Progenitor cell of endocrine pancreas (in vitro differentiated cells): ENCODE data around the gene CHRNA4. TPM values are rescaled to one million over a fixed set of nuclear protein-coding genes. Genes with fewer than 3 reads are reported as not detected.

ENCODE experiments used
- DNase-seq: peaks from one replicate; pipeline ENCODE4 v3.0.0; 2021; ENCODE audit warnings: low spot score; ENCODE audit not compliant: unreplicated experiment
- H3K27ac Mint-ChIP-seq: 2 replicates; pipeline ENCODE4 v1.8.0; 2021; ENCODE audit warnings: mild to moderate bottlenecking, moderate library complexity, mixed read lengths
- H3K27me3 Mint-ChIP-seq: 2 replicates; pipeline ENCODE4 v1.8.0; 2021; ENCODE audit warnings: mixed read lengths
- H3K36me3 Mint-ChIP-seq: 2 replicates; pipeline ENCODE4 v1.8.0; 2022; ENCODE audit warnings: mixed read lengths; ENCODE audit not compliant: insufficient read depth
- H3K4me1 Mint-ChIP-seq: 2 replicates; pipeline ENCODE4 v1.8.0; 2021; ENCODE audit warnings: low read depth, mixed read lengths
- H3K4me3 Mint-ChIP-seq: 2 replicates; pipeline ENCODE4 v1.8.0; 2021; ENCODE audit warnings: low read depth, mild to moderate bottlenecking, moderate library complexity, mixed read lengths
- H3K9me3 Mint-ChIP-seq: 2 replicates; pipeline ENCODE4 v1.8.0; 2021; ENCODE audit warnings: low read depth, mixed read lengths
- total RNA-seq: library from RNA; stranded (reverse); gene quantifications from 2 replicates; pipeline ENCODE4 v1.2.1, GENCODE V29; 2021
- TF ChIP-seq, protein P1 (sequence below): fragments of 200-600 bp; sonication (generic); IDR thresholded peaks from one replicate; pipeline ENCODE4 v1.5.0; 2021; ENCODE audit warnings: antibody characterized with exemption, mild to moderate bottlenecking; ENCODE audit not compliant: unreplicated experiment

The CHRNA4 gene
- total RNA-seq, 1 donor from 2014 or later: 0.43 TPM

DNA sequence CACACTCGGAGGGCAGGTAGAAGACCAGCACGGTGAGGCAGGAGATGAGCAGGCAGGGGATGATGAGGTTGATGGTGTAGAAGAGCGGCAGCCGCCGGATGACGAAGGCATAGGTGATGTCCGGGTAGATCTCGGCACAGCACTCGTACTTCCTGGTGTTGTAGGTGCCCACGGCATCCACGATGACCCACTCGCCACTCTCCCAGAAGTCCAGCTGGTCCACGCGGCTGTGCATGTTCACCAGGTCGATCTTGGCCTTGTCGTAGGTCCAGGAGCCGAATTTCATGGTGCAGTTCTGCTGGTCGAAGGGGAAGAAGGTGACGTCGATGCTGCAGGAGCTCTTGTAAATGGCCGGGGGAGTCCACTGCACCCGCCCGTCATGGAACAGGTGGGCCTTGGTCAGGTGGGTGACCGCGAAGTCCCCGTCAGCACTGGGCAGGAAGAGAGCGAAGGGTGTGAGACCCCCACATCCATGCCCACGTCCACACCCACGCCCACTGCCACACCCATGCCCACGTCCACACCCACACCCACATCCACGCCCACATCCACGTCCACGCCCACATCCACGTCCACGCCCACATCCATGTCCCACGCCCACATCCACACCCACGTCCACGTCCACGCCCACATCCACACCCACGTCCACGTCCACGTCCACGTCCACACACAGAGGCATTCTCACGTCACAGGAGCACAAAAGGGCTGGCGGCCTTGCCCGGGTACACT is 10.4 kb downstream of the CHRNA4 start:
- Mint-ChIP-seq H3K9me3 (no peaks in the 10 kb centered on the region), H3K36me3 (no peaks in the 10 kb centered on the region), H3K4me3 (no peak overlapping the region), H3K27me3 (peaks cover 9% of the 10 kb centered on the region), H3K27ac (no peak overlapping the region), H3K4me1 (no peaks in the 10 kb centered on the region)
- no peak for DNase-seq
- TF ChIP-seq, protein P1, sequence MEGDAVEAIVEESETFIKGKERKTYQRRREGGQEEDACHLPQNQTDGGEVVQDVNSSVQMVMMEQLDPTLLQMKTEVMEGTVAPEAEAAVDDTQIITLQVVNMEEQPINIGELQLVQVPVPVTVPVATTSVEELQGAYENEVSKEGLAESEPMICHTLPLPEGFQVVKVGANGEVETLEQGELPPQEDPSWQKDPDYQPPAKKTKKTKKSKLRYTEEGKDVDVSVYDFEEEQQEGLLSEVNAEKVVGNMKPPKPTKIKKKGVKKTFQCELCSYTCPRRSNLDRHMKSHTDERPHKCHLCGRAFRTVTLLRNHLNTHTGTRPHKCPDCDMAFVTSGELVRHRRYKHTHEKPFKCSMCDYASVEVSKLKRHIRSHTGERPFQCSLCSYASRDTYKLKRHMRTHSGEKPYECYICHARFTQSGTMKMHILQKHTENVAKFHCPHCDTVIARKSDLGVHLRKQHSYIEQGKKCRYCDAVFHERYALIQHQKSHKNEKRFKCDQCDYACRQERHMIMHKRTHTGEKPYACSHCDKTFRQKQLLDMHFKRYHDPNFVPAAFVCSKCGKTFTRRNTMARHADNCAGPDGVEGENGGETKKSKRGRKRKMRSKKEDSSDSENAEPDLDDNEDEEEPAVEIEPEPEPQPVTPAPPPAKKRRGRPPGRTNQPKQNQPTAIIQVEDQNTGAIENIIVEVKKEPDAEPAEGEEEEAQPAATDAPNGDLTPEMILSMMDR: no peak

GRCh38 chr20:63350196-63350595 is 11.0 kb downstream of the CHRNA4 start:
- H3K27me3 Mint-ChIP-seq: peaks cover 9% of the 10 kb centered on the region
- no peak for DNase-seq
- H3K27ac Mint-ChIP-seq: no peak overlapping the region
- no peaks in the 10 kb centered on the region for H3K9me3 Mint-ChIP-seq
- no peak overlapping the region for H3K4me3 Mint-ChIP-seq
- TF ChIP-seq, protein P1: no peak
- no peaks in the 10 kb centered on the region for H3K4me1 Mint-ChIP-seq
- no peaks in the 10 kb centered on the region for H3K36me3 Mint-ChIP-seq

GRCh38 chr20:63349516-63349895 is 11.6 kb downstream of the CHRNA4 start:
- no peaks in the 10 kb centered on the region for H3K9me3 Mint-ChIP-seq
- TF ChIP-seq, protein P1: no peak

GRCh38 chr20:63348828-63349515 is 12.2 kb downstream of the CHRNA4 start:
- Mint-ChIP-seq H3K27me3 (peaks cover 9% of the 10 kb centered on the region), H3K9me3 (no peaks in the 10 kb centered on the region), H3K36me3 (no peaks in the 10 kb centered on the region), H3K4me3 (no peak overlapping the region), H3K4me1 (peaks cover under 1% of the 10 kb centered on the region), H3K27ac (no peak overlapping the region)
- DNase-seq: no peak
- TF ChIP-seq, protein P1: no peak

More at GRCh38 chr20:63349516-63349895, 11.6 kb downstream of the CHRNA4 start:
- H3K4me1 Mint-ChIP-seq: no peaks in the 10 kb centered on the region
- no peak for DNase-seq
- H3K27me3 Mint-ChIP-seq: peaks cover 9% of the 10 kb centered on the region
- H3K27ac Mint-ChIP-seq: no peak overlapping the region
- H3K4me3 Mint-ChIP-seq: no peak overlapping the region
- H3K36me3 Mint-ChIP-seq: no peaks in the 10 kb centered on the region

DNA sequence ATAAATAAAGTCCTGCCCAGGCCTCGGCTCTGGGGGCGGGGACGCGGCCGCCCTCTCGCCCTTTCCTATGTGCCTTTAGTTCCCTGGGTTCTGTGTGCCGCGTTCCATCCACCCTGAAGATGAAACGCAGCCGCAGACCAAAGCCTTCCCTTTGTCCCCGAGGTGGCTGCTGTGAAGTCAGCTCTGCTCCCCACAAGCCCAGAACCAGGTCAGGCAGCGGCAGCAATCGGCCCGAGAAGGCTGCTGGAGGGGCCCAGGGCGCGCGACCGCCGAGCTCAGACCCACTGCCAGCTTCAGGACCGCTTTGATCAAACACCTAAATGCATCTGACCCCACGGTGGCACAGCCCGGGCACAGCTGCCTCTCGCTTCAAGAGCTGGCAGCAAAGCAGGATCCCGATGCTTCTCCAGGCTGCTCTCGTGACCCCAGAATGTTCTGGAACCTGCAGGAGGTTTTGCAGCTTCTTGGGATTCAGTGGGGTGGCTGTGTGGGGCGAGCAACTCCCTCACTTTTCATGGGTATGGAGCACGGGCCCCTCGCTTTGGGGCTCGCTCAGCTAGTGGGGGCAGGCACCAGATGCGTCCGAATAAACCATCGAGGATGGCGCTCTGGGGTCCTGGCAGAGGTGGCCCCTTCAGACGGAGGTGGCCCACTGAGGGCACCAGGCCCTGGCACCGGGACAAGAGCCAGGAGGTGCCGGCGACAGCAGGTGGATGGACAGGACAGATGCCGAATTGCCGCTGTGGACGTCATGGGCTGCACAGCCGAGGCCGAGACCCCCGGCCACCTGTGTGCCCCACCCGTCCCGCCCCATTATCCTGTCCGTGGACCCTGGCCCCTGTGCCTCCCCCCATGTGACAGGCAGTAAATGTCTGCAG is 13.0 kb downstream of the CHRNA4 start:
- Mint-ChIP-seq H3K4me3 (no peak overlapping the region), H3K27me3 (peaks cover 9% of the 10 kb centered on the region), H3K4me1 (peaks cover 3% of the 10 kb centered on the region), H3K27ac (no peak overlapping the region), H3K36me3 (no peaks in the 10 kb centered on the region), H3K9me3 (no peaks in the 10 kb centered on the region)
- no peak for DNase-seq
- TF ChIP-seq, protein P1: no peak
